NK-92 treated with Interleukin-12 subunit alpha and Interleukin-12 subunit beta, amount 100 ng/mL, for 24 hours (cell line): Measurements from ENCODE around the gene C1orf94.

Experiments
- DNase-seq: peaks from one replicate; lab custom pipeline; 2025; lab: John Stamatoyannopoulos, UW

C1orf94 gene

GRCh38 chr1:34176830-34177603 is at the start of gene C1orf94:
Gene C1orf94 (plus strand): TSS chr1:34176907. CDS start chr1:34177790, 883 bp downstream.
- no peak for DNase-seq

GRCh38 chr1:34127006-34128000 is 49.4 kb upstream of the C1orf94 start:
- DNase-seq = no peak

- DNase-seq = no peak
Observed at GRCh38 chr1:34128186-34128889, 48.4 kb upstream of the C1orf94 start.

- no peak for DNase-seq
Observed at GRCh38 chr1:34129630-34130029, 47.1 kb upstream of the C1orf94 start.

GRCh38 chr1:34130306-34130705 is 46.4 kb upstream of the C1orf94 start:
- DNase-seq = no peak

GRCh38 chr1:34131396-34132160 is 45.1 kb upstream of the C1orf94 start:
- no peak for DNase-seq

GRCh38 chr1:34132161-34132420 is 44.6 kb upstream of the C1orf94 start:
- no peak for DNase-seq

GRCh38 chr1:34137411-34137810 is 39.3 kb upstream of the C1orf94 start:
- DNase-seq = no peak

- no peak for DNase-seq
Observed at GRCh38 chr1:34140011-34140676, 36.6 kb upstream of the C1orf94 start.

GRCh38 chr1:34143975-34144374 is 32.7 kb upstream of the C1orf94 start:
- DNase-seq = no peak

GRCh38 chr1:34144766-34145165 is 31.9 kb upstream of the C1orf94 start:
- no peak for DNase-seq

- DNase-seq = no peak
Observed at GRCh38 chr1:34147301-34147700, 29.4 kb upstream of the C1orf94 start.

- no peak for DNase-seq
Observed at GRCh38 chr1:34149501-34149900, 27.2 kb upstream of the C1orf94 start.

- DNase-seq = no peak
Observed at GRCh38 chr1:34153246-34153645, 23.5 kb upstream of the C1orf94 start.

- no peak for DNase-seq
Observed at GRCh38 chr1:34155860-34156259, 20.8 kb upstream of the C1orf94 start.

GRCh38 chr1:34156739-34157138 is 20.0 kb upstream of the C1orf94 start:
- DNase-seq = no peak

- DNase-seq = no peak
Observed at GRCh38 chr1:34162852-34163766, 13.6 kb upstream of the C1orf94 start.

- no peak for DNase-seq
Observed at GRCh38 chr1:34163792-34164731, 12.6 kb upstream of the C1orf94 start.
